ENCODE results near the gene C5orf63. TPM values are rescaled to one million over a fixed set of nuclear protein-coding genes. Genes with fewer than 3 reads are reported as not detected.
"Not testable (repeated sequence)": the region's sequence is repeated elsewhere in the genome, so short reads cannot be mapped to it uniquely, and the experiment has no call there.

C5orf63 gene
- polyA plus RNA-seq (ENCODE audit: low read depth in 6 of 6) = 10 to 100 TPM in 3 of 6 donors, 1 to 10 TPM in 3; 7.7 to 17.5 (median 9.8) TPM

DNA sequence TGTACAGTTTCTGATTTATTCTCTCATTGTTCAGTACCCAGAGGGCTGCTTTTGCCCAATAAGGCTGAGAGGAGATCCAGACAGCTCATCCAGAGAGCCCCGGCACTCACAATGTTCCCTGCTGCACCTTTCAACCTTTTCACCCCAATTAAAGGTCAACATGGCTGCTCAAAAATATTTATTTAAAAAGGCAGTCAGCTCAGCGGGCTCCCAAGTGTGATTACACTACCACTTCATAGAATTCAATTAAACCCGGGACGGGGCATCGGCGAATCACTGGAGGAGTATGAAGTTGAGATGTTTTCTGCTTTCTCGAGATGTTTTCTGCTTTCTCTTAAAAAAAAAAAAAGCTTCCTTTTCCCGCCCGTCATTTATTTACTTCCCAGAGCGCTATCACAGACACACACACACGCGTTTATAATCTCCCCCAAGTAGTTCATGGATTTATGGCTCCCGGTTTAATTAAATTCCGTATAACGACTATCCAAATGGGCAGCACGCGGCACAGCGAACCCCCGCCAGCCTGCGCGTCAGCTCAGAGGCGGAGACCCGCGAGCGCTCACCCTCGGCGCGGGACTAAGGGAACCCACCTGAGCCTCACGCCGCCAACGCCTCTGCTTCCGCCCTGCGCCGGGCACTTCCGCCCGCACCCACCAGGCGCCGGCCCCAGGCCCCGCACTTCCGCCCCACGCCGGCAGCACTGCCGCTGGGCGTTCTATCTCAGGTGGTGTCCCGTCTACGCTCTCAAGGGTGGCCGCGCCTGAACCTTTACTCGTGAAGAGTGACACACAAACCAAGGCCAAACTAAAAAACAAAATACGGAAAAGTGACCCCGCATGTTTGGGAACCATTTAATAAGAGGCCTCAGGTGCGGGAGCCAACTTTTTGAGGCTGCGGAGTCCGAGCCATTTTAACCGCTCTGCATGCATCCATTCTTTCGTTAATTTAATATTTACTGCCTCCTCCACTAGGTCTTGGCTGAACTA, at the start of gene C5orf63:
Gene C5orf63 (minus strand): TSS at position 642 of the 986 bp plus-strand sequence. CDS start 14,507 bp downstream, outside the sequence.
- ATAC-seq (ENCODE audit: low read depth in 2 of 2) = peak; percentile 97 to 98
- H3K36me3 Mint-ChIP-seq = peaks cover 8 to 22% of the 10 kb centered on the region in 2 donors
- peaks cover 11 to 22% (median 13%) of the 10 kb centered on the region in 3 donors for H3K4me1 Mint-ChIP-seq
- H3K4me3 Mint-ChIP-seq = peak within 1 kb of the TSS; percentile 89 to 99 (median 94)
- peaks cover 0 to 6% (median 0%) of the 10 kb centered on the region in 7 donors for H3K9me3 Mint-ChIP-seq
- H3K27ac Mint-ChIP-seq = peak within 1 kb of the TSS; percentile 94 to 99 (median 98)
- no peaks in the 10 kb centered on the region for H3K27me3 Mint-ChIP-seq
- DNase-seq = peak; percentile 89

DNA sequence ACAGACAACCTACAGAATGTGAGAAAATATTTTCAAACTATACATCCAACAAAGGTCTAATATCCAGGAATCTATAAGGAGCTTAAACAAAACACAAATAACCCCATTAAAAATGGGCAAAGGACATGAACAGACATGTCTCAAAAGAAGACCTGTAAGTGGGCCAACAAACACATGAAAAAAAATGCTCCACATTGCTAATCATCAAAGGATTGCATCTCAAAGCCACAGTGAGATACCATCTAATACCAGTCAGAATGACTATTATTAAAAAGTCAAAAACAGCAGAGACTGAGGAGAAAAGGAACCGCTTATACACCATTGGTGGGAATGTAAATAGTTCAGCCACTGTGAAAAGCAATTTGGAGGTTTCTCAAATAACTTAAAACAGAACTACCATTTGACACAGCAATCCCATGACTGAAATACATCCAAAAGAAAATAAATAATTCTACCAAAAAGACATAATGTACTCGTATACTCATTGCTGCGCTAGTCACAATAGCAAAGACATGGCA, 39.1 kb upstream of the C5orf63 start:
- H3K9me3 Mint-ChIP-seq = peaks cover 0 to 11% (median 2%) of the 10 kb centered on the region in 7 donors
- peak overlapping the region in 1 of 6 donors; percentile 19 for H3K27ac Mint-ChIP-seq
- no peak overlapping the region for H3K4me3 Mint-ChIP-seq
- no peak for DNase-seq
- peaks cover 7 to 10% (median 9%) of the 10 kb centered on the region in 3 donors for H3K4me1 Mint-ChIP-seq
- H3K27me3 Mint-ChIP-seq = peaks cover 12 to 25% (median 22%) of the 10 kb centered on the region in 3 donors
- H3K36me3 Mint-ChIP-seq = peaks cover 0 to 8% of the 10 kb centered on the region in 2 donors
- no peak for ATAC-seq (ENCODE audit: low read depth in 2 of 2)

DNA sequence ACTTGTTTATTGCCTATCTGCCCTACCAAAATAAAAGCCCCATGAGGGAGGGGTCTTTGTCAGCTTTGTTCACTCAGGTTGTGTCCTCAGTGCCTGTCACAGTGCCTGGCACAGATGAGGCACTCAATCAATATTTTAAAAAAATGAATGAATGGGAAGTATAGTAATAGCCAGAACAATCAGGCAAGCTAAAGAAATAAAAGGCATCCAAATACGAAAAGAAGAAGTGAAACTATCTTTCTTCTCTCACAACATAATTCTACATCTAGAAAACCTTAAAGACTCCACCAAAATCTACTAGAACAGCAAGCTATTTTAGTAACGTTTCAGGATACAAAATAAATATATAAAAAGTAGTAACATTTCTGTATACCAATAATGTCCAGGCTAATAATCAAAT, 37.8 kb upstream of the C5orf63 start:
- Mint-ChIP-seq H3K36me3 (peaks cover 0 to 8% of the 10 kb centered on the region in 2 donors), H3K4me1 (peaks cover 7 to 10% (median 9%) of the 10 kb centered on the region in 3 donors), H3K9me3 (peaks cover 0 to 15% (median 2%) of the 10 kb centered on the region in 7 donors), H3K27me3 (peaks cover 12 to 21% (median 20%) of the 10 kb centered on the region in 3 donors), H3K4me3 (no peak overlapping the region), H3K27ac (peak overlapping the region in 1 of 6 donors; percentile 6)
- DNase-seq (peak; percentile 21), ATAC-seq (ENCODE audit: low read depth in 2 of 2) (peak; percentile 48 to 60)

DNA sequence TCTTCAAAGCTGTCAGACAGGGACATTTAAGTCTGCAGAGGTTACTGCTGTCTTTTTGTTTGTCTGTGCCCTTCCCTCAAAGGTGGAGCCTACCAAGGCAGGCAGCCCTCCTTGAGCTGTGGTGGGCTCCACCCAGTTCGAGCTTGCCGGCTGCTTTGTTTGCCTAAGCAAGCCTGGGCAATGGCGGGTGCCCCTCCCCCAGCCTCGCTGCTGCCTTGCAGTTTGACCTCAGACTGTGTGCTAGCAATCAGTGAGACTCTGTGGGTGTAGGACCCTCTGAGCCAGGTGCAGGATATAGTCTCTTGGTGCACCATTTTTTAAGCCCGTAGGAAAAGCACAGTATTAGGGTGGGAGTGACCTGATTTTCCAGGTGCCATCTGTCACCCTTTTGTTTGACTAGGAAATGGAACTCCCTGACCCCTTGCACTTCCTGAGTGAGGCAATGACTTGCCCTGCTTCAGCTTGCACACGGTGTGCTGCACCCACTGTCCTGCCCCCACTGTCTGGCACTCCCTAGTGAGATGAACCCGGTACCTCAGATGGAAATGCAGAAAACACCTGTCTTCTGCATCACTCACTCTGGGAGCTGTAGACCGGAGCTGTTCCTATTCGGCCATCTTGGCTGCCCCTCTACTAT, 35.4 kb upstream of the C5orf63 start:
- Mint-ChIP-seq H3K4me1 (peaks cover 7 to 10% (median 9%) of the 10 kb centered on the region in 3 donors), H3K4me3 (peak overlapping the region in 1 of 8 donors; percentile 22), H3K9me3 (peaks cover 0 to 19% (median 2%) of the 10 kb centered on the region in 7 donors), H3K27me3 (peaks cover 10 to 17% (median 12%) of the 10 kb centered on the region in 3 donors)
- H3K27ac Mint-ChIP-seq; ATAC-seq (ENCODE audit: low read depth in 2 of 2); DNase-seq; H3K36me3 Mint-ChIP-seq: not testable (repeated sequence)

DNA sequence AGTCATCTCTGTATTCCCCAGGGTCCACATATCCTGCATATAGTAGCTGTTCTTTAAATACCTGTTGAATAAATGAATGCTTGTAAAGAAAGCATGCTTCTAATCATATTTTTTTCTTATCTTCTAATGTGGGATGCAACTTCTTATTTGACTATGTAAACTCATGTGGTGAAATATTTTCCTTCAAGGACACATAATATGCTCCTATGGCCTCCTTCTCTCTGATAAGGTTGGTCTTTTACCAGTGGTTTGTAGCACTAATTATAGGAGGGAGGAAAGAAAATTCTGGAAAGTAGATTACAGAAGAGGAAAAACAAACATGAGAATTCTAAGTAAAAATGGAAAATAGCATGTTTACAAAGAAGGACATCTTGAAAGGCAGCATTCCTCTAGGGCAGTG, 28.6 kb upstream of the C5orf63 start:
- Mint-ChIP-seq H3K27ac (no peak overlapping the region), H3K4me3 (no peak overlapping the region), H3K9me3 (peaks cover 0 to 7% (median 0%) of the 10 kb centered on the region in 7 donors), H3K4me1 (no peaks in the 10 kb centered on the region), H3K27me3 (peaks cover 0 to 3% (median 0%) of the 10 kb centered on the region in 3 donors), H3K36me3 (no peaks in the 10 kb centered on the region)
- no peak for DNase-seq
- no peak for ATAC-seq (ENCODE audit: low read depth in 2 of 2)

DNA sequence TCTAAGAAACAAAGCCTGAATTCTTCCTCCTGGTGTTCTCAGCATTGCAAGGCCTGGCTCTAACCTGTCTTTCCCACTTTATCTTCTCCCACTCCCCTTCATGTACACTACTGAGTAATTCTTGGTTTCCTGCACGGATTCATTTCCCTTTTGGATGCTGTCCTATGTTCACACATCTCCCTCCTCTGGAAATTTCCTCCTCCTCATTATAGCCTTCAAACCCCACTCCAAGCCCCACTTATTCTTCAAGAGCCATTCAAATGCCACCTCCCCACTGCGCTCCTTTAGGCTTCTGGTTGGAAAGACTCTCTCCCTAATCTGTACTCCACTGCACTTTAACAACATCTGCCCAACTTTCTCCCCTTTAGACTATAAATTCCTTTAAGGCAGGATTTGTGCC, 28.2 kb upstream of the C5orf63 start:
- Mint-ChIP-seq H3K27me3 (peaks cover 0 to 3% (median 0%) of the 10 kb centered on the region in 3 donors), H3K4me3 (no peak overlapping the region), H3K36me3 (no peaks in the 10 kb centered on the region), H3K4me1 (no peaks in the 10 kb centered on the region), H3K9me3 (peaks cover 0 to 7% (median 0%) of the 10 kb centered on the region in 7 donors), H3K27ac (no peak overlapping the region)
- DNase-seq (no peak), ATAC-seq (ENCODE audit: low read depth in 2 of 2) (no peak)

DNA sequence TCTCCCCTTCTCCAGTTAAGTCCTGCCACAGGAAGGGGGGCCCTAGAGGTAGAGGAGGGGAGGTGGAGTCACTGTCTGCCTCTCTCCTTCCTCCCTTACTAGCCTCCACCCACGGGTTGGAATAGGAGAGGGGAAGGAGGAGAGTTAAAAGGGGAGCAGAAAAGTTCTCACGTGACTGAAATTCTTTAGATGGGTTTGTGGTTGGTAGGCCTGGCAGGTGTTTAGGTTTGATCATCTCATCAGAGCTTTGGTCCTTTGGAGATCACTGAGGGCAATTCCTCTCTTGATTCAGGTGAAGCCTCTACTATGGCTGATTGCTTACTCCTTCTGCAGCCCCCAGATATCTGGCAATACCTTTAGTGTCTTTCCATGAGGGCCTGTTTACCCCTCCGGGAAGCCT, 24.9 kb upstream of the C5orf63 start:
- H3K27ac Mint-ChIP-seq = no peak overlapping the region
- no peaks in the 10 kb centered on the region for H3K36me3 Mint-ChIP-seq
- DNase-seq (no peak), ATAC-seq (ENCODE audit: low read depth in 2 of 2) (no peak)
- H3K4me1 Mint-ChIP-seq = no peaks in the 10 kb centered on the region
- H3K9me3 Mint-ChIP-seq = no peaks in the 10 kb centered on the region
- peaks cover 0 to 3% (median 0%) of the 10 kb centered on the region in 3 donors for H3K27me3 Mint-ChIP-seq
- no peak overlapping the region for H3K4me3 Mint-ChIP-seq

DNA sequence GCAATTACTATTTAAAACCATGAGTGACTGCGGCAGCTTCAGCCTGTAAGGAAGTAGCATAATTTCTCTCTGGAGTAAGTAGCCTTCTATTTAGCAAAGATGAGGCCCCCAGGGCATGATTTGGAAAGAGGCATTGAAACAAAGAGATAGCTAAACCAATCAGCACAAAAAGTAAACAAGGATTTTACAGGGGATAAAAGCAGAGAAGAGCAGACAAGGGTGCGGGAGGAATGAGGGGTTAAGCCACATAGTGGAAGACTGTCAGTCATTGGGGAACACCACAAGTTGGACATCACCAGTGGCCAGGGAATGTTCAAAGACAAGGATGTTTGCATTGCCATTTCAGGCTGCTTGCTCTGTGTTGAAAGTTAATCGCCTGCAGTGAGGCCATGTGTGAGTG, 24.0 kb upstream of the C5orf63 start:
- no peak for ATAC-seq (ENCODE audit: low read depth in 2 of 2)
- no peak overlapping the region for H3K4me3 Mint-ChIP-seq
- no peaks in the 10 kb centered on the region for H3K4me1 Mint-ChIP-seq
- no peak for DNase-seq
- no peak overlapping the region for H3K27ac Mint-ChIP-seq
- H3K36me3 Mint-ChIP-seq = no peaks in the 10 kb centered on the region
- H3K9me3 Mint-ChIP-seq = no peaks in the 10 kb centered on the region
- peaks cover 0 to under 1% (median 0%) of the 10 kb centered on the region in 3 donors for H3K27me3 Mint-ChIP-seq

DNA sequence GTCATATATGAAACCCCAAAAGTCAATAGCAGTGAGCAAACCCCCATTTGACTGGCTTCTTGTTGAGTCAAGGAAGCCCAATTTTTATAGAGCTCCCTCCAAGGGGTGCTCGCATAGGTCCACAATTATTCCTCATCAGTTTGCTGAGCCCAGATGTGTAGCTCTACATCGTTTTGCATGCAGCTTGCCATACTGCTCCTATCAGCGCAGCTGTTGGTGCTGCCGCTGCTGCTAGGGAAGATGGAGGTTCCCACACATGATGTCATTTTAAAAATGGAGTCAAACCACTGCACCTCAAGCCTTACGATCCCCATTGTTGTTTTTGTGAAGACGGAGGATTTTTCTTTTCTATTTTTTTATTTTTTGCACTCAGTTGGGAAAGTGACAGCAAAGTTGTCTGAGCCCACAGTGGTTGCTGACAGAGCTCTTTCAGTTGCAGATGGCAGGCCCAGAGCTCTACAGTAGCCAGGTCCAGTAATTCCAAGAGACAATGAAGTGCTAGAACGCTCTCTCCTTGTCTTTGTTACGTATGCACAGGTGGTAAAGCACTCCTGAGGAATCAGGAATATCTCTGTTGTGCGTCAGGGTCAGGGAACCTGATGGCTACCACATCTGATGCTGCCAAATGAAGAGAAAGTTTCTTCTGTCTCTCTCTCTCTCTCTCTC, 23.2 kb upstream of the C5orf63 start:
- Mint-ChIP-seq H3K27me3 (no peaks in the 10 kb centered on the region), H3K9me3 (no peaks in the 10 kb centered on the region), H3K4me1 (no peaks in the 10 kb centered on the region), H3K27ac (no peak overlapping the region), H3K36me3 (no peaks in the 10 kb centered on the region), H3K4me3 (no peak overlapping the region)
- ATAC-seq (ENCODE audit: low read depth in 2 of 2) (no peak), DNase-seq (no peak)

DNA sequence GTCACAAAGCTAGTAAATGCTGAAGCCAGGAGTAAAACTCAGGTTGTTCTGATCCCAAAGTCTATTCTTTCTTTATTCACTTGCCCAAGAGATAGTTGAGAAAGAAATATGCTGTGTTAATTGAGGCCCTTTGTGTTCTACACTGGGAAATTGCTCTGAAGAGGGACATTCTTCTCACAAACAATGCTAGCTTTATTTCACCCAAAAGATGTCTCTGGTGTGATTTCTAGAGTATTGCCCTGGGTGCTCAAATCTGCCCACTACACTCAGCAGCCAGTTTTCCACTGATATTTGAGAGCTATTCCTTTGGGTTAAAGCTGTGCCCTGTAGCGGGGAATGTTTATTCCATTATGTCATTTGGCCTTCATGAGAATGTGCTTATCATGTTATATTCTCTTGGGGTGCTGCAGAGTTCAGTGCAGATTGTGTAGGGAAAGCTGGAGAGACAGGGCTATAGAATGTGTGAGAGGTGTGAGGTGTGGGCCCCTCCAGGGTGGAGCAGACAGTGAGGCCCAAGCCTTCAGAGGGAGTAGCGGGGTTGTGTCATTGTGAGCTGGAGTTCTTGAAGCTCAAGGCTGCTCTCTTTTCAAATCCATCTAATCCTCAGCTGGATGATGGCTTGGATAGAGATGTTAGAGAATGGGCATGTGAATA, 21.0 kb upstream of the C5orf63 start:
- ATAC-seq (ENCODE audit: low read depth in 2 of 2) = no peak
- H3K4me3 Mint-ChIP-seq = no peak overlapping the region
- DNase-seq = no peak
- H3K4me1 Mint-ChIP-seq = peaks cover 1 to 2% (median 1%) of the 10 kb centered on the region in 3 donors
- H3K36me3 Mint-ChIP-seq = no peaks in the 10 kb centered on the region
- no peaks in the 10 kb centered on the region for H3K27me3 Mint-ChIP-seq
- H3K9me3 Mint-ChIP-seq = no peaks in the 10 kb centered on the region
- H3K27ac Mint-ChIP-seq = no peak overlapping the region

DNA sequence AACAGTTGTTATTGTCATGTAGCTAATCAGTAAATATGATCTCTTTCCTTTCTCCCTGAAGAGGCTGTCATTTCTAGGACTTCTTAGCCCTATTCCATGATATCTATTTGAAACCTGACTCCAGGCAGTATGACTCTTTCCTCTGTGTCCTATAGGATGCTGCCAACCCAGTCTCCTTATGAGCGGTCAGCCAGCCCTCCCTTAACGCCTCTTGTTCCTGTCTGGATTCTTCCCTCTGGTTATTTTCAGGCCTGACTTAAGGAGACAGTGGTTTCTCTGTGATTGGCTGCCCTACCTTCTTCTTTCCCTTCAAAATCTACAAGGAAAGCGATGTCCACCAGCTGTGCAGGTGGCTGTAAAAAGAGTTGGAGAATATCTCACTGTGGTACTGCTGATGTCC, 19.4 kb upstream of the C5orf63 start:
- Mint-ChIP-seq H3K4me1 (peaks cover 7 to 14% (median 11%) of the 10 kb centered on the region in 3 donors), H3K27ac (no peak overlapping the region), H3K36me3 (no peaks in the 10 kb centered on the region), H3K27me3 (no peaks in the 10 kb centered on the region), H3K4me3 (peak overlapping the region in 1 of 8 donors; percentile 26), H3K9me3 (no peaks in the 10 kb centered on the region)
- ATAC-seq (ENCODE audit: low read depth in 2 of 2) = no peak
- no peak for DNase-seq

DNA sequence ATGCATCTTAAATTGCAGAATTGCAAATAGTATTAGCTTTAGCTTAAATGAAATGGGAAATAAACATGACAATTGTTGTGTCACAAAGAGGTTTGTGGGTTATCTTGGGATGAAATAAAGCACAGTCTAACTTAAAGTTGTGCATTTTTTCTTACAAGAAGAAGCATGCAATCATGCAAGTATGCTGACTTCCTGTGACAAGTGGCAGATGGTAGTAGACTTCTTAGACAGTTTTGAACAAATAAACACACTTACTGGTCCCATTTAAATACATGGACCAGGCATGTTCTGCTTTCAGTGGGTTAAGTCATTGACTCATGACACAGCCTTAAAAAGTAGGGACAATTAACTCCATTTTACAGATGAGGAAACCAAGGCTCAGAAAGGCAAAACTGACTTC, 15.9 kb upstream of the C5orf63 start:
- Mint-ChIP-seq H3K9me3 (no peaks in the 10 kb centered on the region), H3K4me1 (peaks cover 7 to 14% (median 11%) of the 10 kb centered on the region in 3 donors), H3K36me3 (no peaks in the 10 kb centered on the region), H3K4me3 (no peak overlapping the region), H3K27me3 (no peaks in the 10 kb centered on the region), H3K27ac (peak overlapping the region in 1 of 6 donors; percentile 41)
- no peak for DNase-seq
- ATAC-seq (ENCODE audit: low read depth in 2 of 2) = no peak
